WTC11 (cell line): ENCODE measurements around the gene POU2F1. TPM values are rescaled to one million over a fixed set of nuclear protein-coding genes. Genes with fewer than 3 reads are reported as not detected.

Experiments used
- ATAC-seq: fragments of 200-7000 bp; cut with Tn5 transposase; 2 replicates; pipeline ENCODE4 v1.10.0; 2021; ENCODE audit warnings: mild to moderate bottlenecking, moderate library complexity
- CTCF ChIA-PET: fragments of 300-600 bp; sonication (Branson Sonifier 250); formaldehyde crosslinking; loops from one replicate; lab custom pipeline; 2021; ENCODE audit warnings: antibody characterized with exemption; lab: Charles Lee
- POLR2A ChIA-PET: fragments of 350-600 bp; sonication (Branson Sonifier 250); formaldehyde crosslinking; loops from one replicate; lab custom pipeline; 2021; ENCODE audit warnings: antibody characterized with exemption; lab: Charles Lee
- DNase-seq: peaks from one replicate; pipeline ENCODE4 v3.0.0; 2021; ENCODE audit warnings: low spot score
- H3K27ac Mint-ChIP-seq: 2 replicates; pipeline ENCODE4 v1.8.0; 2021; ENCODE audit warnings: mixed read lengths
- H3K27me3 Mint-ChIP-seq: 2 replicates; pipeline ENCODE4 v1.8.0; 2021; ENCODE audit warnings: low read depth, mild to moderate bottlenecking, moderate library complexity, mixed read lengths
- H3K36me3 Mint-ChIP-seq: 2 replicates; pipeline ENCODE4 v1.8.0; 2021; ENCODE audit warnings: mixed read lengths
- H3K4me1 Mint-ChIP-seq: 2 replicates; pipeline ENCODE4 v1.8.0; 2022; ENCODE audit warnings: mixed read lengths
- H3K4me3 Mint-ChIP-seq: 2 replicates; pipeline ENCODE4 v1.8.0; 2021; ENCODE audit warnings: mild to moderate bottlenecking, moderate library complexity, mixed read lengths
- H3K9me3 Mint-ChIP-seq: 2 replicates; pipeline ENCODE4 v1.8.0; 2021; ENCODE audit warnings: mixed read lengths
- CBFB ChIP-seq: sonication (generic); formaldehyde crosslinking; IDR thresholded peaks from 2 replicates; pipeline ENCODE4 v1.8.1; 2022; ENCODE audit warnings: mild to moderate bottlenecking, low read depth, missing genetic modification reagents
- ELF4 ChIP-seq: sonication (generic); formaldehyde crosslinking; IDR thresholded peaks from 2 replicates; pipeline ENCODE4 v1.8.1; 2022; ENCODE audit warnings: low read depth, mild to moderate bottlenecking, moderate library complexity, missing genetic modification reagents
- ESRRA ChIP-seq: sonication (generic); formaldehyde crosslinking; IDR thresholded peaks from 2 replicates; pipeline ENCODE4 v1.8.1; 2022; ENCODE audit warnings: mild to moderate bottlenecking, missing genetic modification reagents, borderline replicate concordance
- FOXK1 ChIP-seq: sonication (generic); formaldehyde crosslinking; IDR thresholded peaks from 2 replicates; pipeline ENCODE4 v1.8.0; 2022; ENCODE audit warnings: mild to moderate bottlenecking, moderate library complexity, missing genetic modification reagents
- MYBL2 ChIP-seq: sonication (generic); formaldehyde crosslinking; IDR thresholded peaks from 2 replicates; pipeline ENCODE4 v1.8.1; 2023; ENCODE audit warnings: mild to moderate bottlenecking, moderate library complexity, missing genetic modification reagents
- NR1H2 ChIP-seq: sonication (generic); formaldehyde crosslinking; IDR thresholded peaks from 2 replicates; pipeline ENCODE4 v1.9.0; 2021; ENCODE audit warnings: mild to moderate bottlenecking, moderate library complexity, missing genetic modification reagents
- OVOL2 ChIP-seq: fragments of 250-450 bp; sonication (Bioruptor Pico); IDR thresholded peaks from 2 replicates; pipeline ENCODE4 v1.9.0; 2021; ENCODE audit warnings: mild to moderate bottlenecking, borderline replicate concordance
- PRRX2 ChIP-seq: fragments of 250-450 bp; sonication (Bioruptor Pico); IDR thresholded peaks from 2 replicates; pipeline ENCODE4 v1.8.0; 2021; ENCODE audit warnings: mild to moderate bottlenecking
- RORB ChIP-seq: fragments of 250-450 bp; sonication (Bioruptor Pico); IDR thresholded peaks from 2 replicates; pipeline ENCODE4 v1.9.0; 2021; ENCODE audit warnings: mild to moderate bottlenecking
- SMAD3 ChIP-seq: sonication (generic); formaldehyde crosslinking; IDR thresholded peaks from 2 replicates; pipeline ENCODE4 v1.8.0; 2022; ENCODE audit warnings: missing genetic modification reagents, mild to moderate bottlenecking, borderline replicate concordance
- SMAD4 ChIP-seq: sonication (generic); formaldehyde crosslinking; IDR thresholded peaks from 2 replicates; pipeline ENCODE4 v1.8.0; 2022; ENCODE audit warnings: mild to moderate bottlenecking, missing genetic modification reagents
- TP53 ChIP-seq: sonication (generic); formaldehyde crosslinking; IDR thresholded peaks from 2 replicates; pipeline ENCODE4 v1.8.1; 2023; ENCODE audit warnings: mild to moderate bottlenecking, missing genetic modification reagents
- ZNF232 ChIP-seq: sonication (generic); formaldehyde crosslinking; IDR thresholded peaks from 2 replicates; pipeline ENCODE4 v1.8.0; 2022; ENCODE audit warnings: mild to moderate bottlenecking, missing genetic modification reagents
- total RNA-seq: library from RNA; stranded (reverse); gene quantifications from 3 replicates; pipeline ENCODE4 v1.2.3, GENCODE V29; 2021
- TF ChIP-seq, protein P1 (sequence below): sonication (generic); formaldehyde crosslinking; IDR thresholded peaks from 2 replicates; pipeline ENCODE4 v1.8.1; 2023; ENCODE audit warnings: mild to moderate bottlenecking, missing genetic modification reagents, moderate library complexity
- TF ChIP-seq, protein P2 (sequence below): sonication (generic); formaldehyde crosslinking; IDR thresholded peaks from 2 replicates; pipeline ENCODE4 v1.8.0; 2022; ENCODE audit warnings: mild to moderate bottlenecking, missing genetic modification reagents
- TF ChIP-seq, protein P3 (sequence below): sonication (generic); formaldehyde crosslinking; IDR thresholded peaks from 2 replicates; pipeline ENCODE4 v1.8.1; 2023; ENCODE audit warnings: mild to moderate bottlenecking, missing genetic modification reagents, borderline replicate concordance
- TF ChIP-seq, protein P4 (sequence below): fragments of 250-450 bp; sonication (Bioruptor Pico); IDR thresholded peaks from 2 replicates; pipeline ENCODE4 v2.1.2; 2022; ENCODE audit warnings: mild to moderate bottlenecking, moderate library complexity
- TF ChIP-seq, protein P5 (sequence below): sonication (generic); formaldehyde crosslinking; IDR thresholded peaks from 2 replicates; pipeline ENCODE4 v1.8.1; 2023; ENCODE audit warnings: mild to moderate bottlenecking, missing genetic modification reagents
- TF ChIP-seq, protein P6 (sequence below): fragments of 250-450 bp; sonication (Bioruptor Pico); IDR thresholded peaks from 2 replicates; pipeline ENCODE4 v1.8.0; 2021; ENCODE audit warnings: mild to moderate bottlenecking
- TF ChIP-seq, protein P7 (sequence below): sonication (generic); formaldehyde crosslinking; IDR thresholded peaks from 2 replicates; pipeline ENCODE4 v1.8.1; 2022; ENCODE audit warnings: mild to moderate bottlenecking, missing genetic modification reagents, moderate library complexity, borderline replicate concordance
- TF ChIP-seq, protein P8 (sequence below): sonication (generic); formaldehyde crosslinking; IDR thresholded peaks from 2 replicates; pipeline ENCODE4 v1.8.0; 2022; ENCODE audit warnings: mild to moderate bottlenecking, missing genetic modification reagents
- TF ChIP-seq, protein P9 (sequence below): sonication (generic); formaldehyde crosslinking; IDR thresholded peaks from 2 replicates; pipeline ENCODE4 v1.8.1; 2023; ENCODE audit warnings: mild to moderate bottlenecking, missing genetic modification reagents, moderate library complexity

POU2F1 gene
- total RNA-seq, 1 experiment from 2014 or later, result 51.3 TPM

DNA sequence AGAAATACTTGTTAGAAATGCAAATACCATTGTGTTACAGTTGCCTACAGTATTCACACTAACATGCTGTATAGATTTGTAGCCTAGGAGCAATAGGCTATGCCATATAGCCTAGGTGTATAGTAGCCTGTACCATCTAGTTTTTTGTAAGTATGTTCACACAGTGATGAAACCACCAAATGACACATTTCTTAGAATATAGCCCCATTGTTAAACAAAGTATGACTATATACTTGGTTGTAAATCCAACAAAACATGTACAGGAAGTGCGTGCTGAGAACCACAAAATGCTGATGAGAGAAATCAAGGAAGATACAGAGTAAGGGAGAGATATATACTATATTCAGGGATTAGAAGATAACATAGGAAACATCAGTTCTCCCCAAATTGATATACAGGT is 92.2 kb downstream of the POU2F1 start:
- CTCF ChIA-PET, result no interaction called here
- peaks cover 3% of the 10 kb centered on the region; the same call in 1 of the 2 replicates for H3K27me3 Mint-ChIP-seq
- H3K27ac Mint-ChIP-seq, result no peak overlapping the region
- DNase-seq (no peak), ATAC-seq (no peak)
- H3K4me3 Mint-ChIP-seq, result no peak overlapping the region
- no peak for TF ChIP-seq ESRRA (CRISPR knock-in tag)
- TF ChIP-seq, protein P1, sequence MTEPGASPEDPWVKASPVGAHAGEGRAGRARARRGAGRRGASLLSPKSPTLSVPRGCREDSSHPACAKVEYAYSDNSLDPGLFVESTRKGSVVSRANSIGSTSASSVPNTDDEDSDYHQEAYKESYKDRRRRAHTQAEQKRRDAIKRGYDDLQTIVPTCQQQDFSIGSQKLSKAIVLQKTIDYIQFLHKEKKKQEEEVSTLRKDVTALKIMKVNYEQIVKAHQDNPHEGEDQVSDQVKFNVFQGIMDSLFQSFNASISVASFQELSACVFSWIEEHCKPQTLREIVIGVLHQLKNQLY, result no peak
- TF ChIP-seq, protein P2, sequence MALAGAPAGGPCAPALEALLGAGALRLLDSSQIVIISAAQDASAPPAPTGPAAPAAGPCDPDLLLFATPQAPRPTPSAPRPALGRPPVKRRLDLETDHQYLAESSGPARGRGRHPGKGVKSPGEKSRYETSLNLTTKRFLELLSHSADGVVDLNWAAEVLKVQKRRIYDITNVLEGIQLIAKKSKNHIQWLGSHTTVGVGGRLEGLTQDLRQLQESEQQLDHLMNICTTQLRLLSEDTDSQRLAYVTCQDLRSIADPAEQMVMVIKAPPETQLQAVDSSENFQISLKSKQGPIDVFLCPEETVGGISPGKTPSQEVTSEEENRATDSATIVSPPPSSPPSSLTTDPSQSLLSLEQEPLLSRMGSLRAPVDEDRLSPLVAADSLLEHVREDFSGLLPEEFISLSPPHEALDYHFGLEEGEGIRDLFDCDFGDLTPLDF, result no peak
- no peak for TF ChIP-seq ELF4 (CRISPR knock-in tag)
- TF ChIP-seq FOXK1 (CRISPR knock-in tag), result no peak
- TF ChIP-seq MYBL2, result no peak
- TF ChIP-seq, protein P3, sequence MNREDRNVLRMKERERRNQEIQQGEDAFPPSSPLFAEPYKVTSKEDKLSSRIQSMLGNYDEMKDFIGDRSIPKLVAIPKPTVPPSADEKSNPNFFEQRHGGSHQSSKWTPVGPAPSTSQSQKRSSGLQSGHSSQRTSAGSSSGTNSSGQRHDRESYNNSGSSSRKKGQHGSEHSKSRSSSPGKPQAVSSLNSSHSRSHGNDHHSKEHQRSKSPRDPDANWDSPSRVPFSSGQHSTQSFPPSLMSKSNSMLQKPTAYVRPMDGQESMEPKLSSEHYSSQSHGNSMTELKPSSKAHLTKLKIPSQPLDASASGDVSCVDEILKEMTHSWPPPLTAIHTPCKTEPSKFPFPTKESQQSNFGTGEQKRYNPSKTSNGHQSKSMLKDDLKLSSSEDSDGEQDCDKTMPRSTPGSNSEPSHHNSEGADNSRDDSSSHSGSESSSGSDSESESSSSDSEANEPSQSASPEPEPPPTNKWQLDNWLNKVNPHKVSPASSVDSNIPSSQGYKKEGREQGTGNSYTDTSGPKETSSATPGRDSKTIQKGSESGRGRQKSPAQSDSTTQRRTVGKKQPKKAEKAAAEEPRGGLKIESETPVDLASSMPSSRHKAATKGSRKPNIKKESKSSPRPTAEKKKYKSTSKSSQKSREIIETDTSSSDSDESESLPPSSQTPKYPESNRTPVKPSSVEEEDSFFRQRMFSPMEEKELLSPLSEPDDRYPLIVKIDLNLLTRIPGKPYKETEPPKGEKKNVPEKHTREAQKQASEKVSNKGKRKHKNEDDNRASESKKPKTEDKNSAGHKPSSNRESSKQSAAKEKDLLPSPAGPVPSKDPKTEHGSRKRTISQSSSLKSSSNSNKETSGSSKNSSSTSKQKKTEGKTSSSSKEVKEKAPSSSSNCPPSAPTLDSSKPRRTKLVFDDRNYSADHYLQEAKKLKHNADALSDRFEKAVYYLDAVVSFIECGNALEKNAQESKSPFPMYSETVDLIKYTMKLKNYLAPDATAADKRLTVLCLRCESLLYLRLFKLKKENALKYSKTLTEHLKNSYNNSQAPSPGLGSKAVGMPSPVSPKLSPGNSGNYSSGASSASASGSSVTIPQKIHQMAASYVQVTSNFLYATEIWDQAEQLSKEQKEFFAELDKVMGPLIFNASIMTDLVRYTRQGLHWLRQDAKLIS, result no peak
- TF ChIP-seq OVOL2 (CRISPR knock-in tag), result no peak
- TF ChIP-seq SMAD3, result no peak
- TF ChIP-seq RORB (CRISPR knock-in tag), result no peak
- TF ChIP-seq, protein P4, sequence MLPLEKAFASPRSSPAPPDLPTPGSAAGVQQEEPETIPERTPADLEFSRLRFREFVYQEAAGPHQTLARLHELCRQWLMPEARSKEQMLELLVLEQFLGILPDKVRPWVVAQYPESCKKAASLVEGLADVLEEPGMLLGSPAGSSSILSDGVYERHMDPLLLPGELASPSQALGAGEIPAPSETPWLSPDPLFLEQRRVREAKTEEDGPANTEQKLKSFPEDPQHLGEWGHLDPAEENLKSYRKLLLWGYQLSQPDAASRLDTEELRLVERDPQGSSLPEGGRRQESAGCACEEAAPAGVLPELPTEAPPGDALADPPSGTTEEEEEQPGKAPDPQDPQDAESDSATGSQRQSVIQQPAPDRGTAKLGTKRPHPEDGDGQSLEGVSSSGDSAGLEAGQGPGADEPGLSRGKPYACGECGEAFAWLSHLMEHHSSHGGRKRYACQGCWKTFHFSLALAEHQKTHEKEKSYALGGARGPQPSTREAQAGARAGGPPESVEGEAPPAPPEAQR, result no peak
- TF ChIP-seq, protein P5, sequence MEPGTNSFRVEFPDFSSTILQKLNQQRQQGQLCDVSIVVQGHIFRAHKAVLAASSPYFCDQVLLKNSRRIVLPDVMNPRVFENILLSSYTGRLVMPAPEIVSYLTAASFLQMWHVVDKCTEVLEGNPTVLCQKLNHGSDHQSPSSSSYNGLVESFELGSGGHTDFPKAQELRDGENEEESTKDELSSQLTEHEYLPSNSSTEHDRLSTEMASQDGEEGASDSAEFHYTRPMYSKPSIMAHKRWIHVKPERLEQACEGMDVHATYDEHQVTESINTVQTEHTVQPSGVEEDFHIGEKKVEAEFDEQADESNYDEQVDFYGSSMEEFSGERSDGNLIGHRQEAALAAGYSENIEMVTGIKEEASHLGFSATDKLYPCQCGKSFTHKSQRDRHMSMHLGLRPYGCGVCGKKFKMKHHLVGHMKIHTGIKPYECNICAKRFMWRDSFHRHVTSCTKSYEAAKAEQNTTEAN (CRISPR knock-in tag), result no peak
- no peak for TF ChIP-seq SMAD4 (CRISPR knock-in tag)
- TF ChIP-seq PRRX2 (CRISPR knock-in tag), result no peak
- peaks cover 3% of the 10 kb centered on the region; the same call in 1 of the 2 replicates for H3K4me1 Mint-ChIP-seq
- POLR2A ChIA-PET, result no interaction called here
- peaks cover 33% of the 10 kb centered on the region for H3K9me3 Mint-ChIP-seq
- H3K36me3 Mint-ChIP-seq, result peaks cover 44% of the 10 kb centered on the region

DNA sequence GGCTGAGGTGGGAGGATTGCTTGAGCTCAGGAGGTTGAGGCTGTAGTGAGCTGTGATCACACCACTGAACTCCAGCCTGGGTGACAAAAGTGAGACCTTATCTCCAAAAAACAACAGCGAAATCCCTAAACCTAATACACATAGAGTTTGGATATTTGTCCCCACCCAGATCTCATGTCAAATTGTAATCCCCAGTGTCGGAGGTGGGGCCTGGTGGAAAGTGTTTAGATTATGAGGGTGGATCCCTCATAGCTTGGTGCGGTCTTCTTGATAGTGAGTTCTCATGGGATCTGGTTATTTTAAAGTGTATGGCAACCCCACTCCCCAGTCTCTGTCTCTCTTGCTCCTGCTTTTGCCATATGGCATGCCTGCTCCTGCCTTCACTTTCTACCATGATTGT is 94.0 kb downstream of the POU2F1 start:
- ChIA-PET POLR2A (interaction anchor here (0.6 to 0.7 kb wide), 2 partner anchors 22 to 29 kb away, joined by 3 to 4 read pairs; no protein-coding TSS in a partner anchor), CTCF (no interaction called here)
- H3K9me3 Mint-ChIP-seq, result peaks cover 51% of the 10 kb centered on the region
- ATAC-seq (no peak), DNase-seq (no peak)
- H3K27ac Mint-ChIP-seq, result no peak overlapping the region
- H3K27me3 Mint-ChIP-seq, result peaks cover 3% of the 10 kb centered on the region; the same call in 1 of the 2 replicates
- H3K4me3 Mint-ChIP-seq, result no peak overlapping the region
- H3K36me3 Mint-ChIP-seq, result peaks cover 62% of the 10 kb centered on the region
- H3K4me1 Mint-ChIP-seq, result peaks cover 3% of the 10 kb centered on the region; the same call in 1 of the 2 replicates
- TF ChIP-seq, protein P6, sequence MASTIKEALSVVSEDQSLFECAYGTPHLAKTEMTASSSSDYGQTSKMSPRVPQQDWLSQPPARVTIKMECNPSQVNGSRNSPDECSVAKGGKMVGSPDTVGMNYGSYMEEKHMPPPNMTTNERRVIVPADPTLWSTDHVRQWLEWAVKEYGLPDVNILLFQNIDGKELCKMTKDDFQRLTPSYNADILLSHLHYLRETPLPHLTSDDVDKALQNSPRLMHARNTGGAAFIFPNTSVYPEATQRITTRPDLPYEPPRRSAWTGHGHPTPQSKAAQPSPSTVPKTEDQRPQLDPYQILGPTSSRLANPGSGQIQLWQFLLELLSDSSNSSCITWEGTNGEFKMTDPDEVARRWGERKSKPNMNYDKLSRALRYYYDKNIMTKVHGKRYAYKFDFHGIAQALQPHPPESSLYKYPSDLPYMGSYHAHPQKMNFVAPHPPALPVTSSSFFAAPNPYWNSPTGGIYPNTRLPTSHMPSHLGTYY (CRISPR knock-in tag), result no peak
- TF ChIP-seq ZNF232 (CRISPR knock-in tag) (no peak), CBFB (CRISPR knock-in tag) (no peak), ESRRA (CRISPR knock-in tag) (no peak), TP53 (CRISPR knock-in tag) (no peak), SMAD3 (no peak), NR1H2 (CRISPR knock-in tag) (no peak)
- TF ChIP-seq, protein P7, sequence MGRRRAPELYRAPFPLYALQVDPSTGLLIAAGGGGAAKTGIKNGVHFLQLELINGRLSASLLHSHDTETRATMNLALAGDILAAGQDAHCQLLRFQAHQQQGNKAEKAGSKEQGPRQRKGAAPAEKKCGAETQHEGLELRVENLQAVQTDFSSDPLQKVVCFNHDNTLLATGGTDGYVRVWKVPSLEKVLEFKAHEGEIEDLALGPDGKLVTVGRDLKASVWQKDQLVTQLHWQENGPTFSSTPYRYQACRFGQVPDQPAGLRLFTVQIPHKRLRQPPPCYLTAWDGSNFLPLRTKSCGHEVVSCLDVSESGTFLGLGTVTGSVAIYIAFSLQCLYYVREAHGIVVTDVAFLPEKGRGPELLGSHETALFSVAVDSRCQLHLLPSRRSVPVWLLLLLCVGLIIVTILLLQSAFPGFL (CRISPR knock-in tag), result no peak
- TF ChIP-seq, protein P8, sequence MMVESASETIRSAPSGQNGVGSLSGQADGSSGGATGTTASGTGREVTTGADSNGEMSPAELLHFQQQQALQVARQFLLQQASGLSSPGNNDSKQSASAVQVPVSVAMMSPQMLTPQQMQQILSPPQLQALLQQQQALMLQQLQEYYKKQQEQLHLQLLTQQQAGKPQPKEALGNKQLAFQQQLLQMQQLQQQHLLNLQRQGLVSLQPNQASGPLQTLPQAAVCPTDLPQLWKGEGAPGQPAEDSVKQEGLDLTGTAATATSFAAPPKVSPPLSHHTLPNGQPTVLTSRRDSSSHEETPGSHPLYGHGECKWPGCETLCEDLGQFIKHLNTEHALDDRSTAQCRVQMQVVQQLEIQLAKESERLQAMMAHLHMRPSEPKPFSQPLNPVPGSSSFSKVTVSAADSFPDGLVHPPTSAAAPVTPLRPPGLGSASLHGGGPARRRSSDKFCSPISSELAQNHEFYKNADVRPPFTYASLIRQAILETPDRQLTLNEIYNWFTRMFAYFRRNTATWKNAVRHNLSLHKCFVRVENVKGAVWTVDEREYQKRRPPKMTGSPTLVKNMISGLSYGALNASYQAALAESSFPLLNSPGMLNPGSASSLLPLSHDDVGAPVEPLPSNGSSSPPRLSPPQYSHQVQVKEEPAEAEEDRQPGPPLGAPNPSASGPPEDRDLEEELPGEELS, result no peak
- TF ChIP-seq, protein P9, sequence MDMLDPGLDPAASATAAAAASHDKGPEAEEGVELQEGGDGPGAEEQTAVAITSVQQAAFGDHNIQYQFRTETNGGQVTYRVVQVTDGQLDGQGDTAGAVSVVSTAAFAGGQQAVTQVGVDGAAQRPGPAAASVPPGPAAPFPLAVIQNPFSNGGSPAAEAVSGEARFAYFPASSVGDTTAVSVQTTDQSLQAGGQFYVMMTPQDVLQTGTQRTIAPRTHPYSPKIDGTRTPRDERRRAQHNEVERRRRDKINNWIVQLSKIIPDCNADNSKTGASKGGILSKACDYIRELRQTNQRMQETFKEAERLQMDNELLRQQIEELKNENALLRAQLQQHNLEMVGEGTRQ (CRISPR knock-in tag), result no peak
